CD14-positive monocyte (primary cell): Measurements from ENCODE around the gene PEX5L. TPM values are rescaled to one million over a fixed set of nuclear protein-coding genes. Genes with fewer than 3 reads are reported as not detected.

ENCODE experiments used
- DNase-seq, 3 donors: peaks; one replicate each; pipeline ENCODE4 v3.0.0-alpha.2; 2011 to 2022
- H2AFZ ChIP-seq: 2 replicates; pipeline ENCODE4 v1.6.0; 2012; ENCODE audit warnings: mild to moderate bottlenecking, low read depth, low read length, inconsistent platforms; ENCODE audit not compliant: insufficient read depth, poor library complexity, severe bottlenecking
- H3K27ac ChIP-seq, 2 donors: 1 replicate in 1 of 2; 2 replicates in 1 of 2; pipeline ENCODE4 v1.5.1; 2012 to 2013; ENCODE audit warnings: low read length in 2 of 2, control low read depth in 1 of 2, inconsistent platforms in 1 of 2, low read depth in 1 of 2, mild to moderate bottlenecking in 1 of 2
- H3K27me3 ChIP-seq, 2 donors: one replicate each; pipeline versions ENCODE4 v1.6.0 to v1.6.1; 2011 to 2013; ENCODE audit warnings: low read length in 2 of 2; ENCODE audit not compliant: control insufficient read depth in 2 of 2, insufficient read depth in 2 of 2
- H3K36me3 ChIP-seq, 2 donors: replicated peaks in 1 of 2; 1 replicate in 1 of 2; 2 replicates in 1 of 2; pipeline versions ENCODE4 v1.5.1 to v1.6.1; 2012 to 2013; ENCODE audit warnings: low read length in 2 of 2, control low read depth in 1 of 2, inconsistent platforms in 1 of 2, mild to moderate bottlenecking in 1 of 2; ENCODE audit not compliant: insufficient read depth in 2 of 2, control insufficient read depth in 1 of 2
- H3K4me1 ChIP-seq, 2 donors: 1 replicate in 1 of 2; 2 replicates in 1 of 2; pipeline versions ENCODE4 v1.5.1 to v1.6.1; 2012 to 2013; ENCODE audit warnings: low read length in 2 of 2, control low read depth in 1 of 2, inconsistent platforms in 1 of 2, mild to moderate bottlenecking in 1 of 2, moderate library complexity in 1 of 2; ENCODE audit not compliant: insufficient read depth in 2 of 2, control insufficient read depth in 1 of 2
- H3K4me2 ChIP-seq: replicated peaks from 2 replicates; pipeline ENCODE3; 2012; ENCODE audit warnings: low read length, moderate library complexity, mild to moderate bottlenecking; ENCODE audit not compliant: poor library complexity, severe bottlenecking; ENCODE audit errors: extremely low read depth
- H3K4me3 ChIP-seq, 3 experiments: fragments of 200-600 bp in 1 of 3; sonication (generic) in 1 of 3; replicated peaks in 1 of 3; 1 replicate in 2 of 3; 2 replicates in 1 of 3; pipeline ENCODE4 v1.5.1; 2011 to 2013; ENCODE audit warnings: low read length in 3 of 3, mild to moderate bottlenecking in 3 of 3, control low read depth in 2 of 3, low read depth in 2 of 3, inconsistent platforms in 1 of 3, moderate library complexity in 1 of 3
- H3K79me2 ChIP-seq: 2 replicates; pipeline ENCODE4 v1.6.0; 2012; ENCODE audit warnings: mild to moderate bottlenecking, control low read depth, inconsistent platforms, low read length, moderate library complexity; ENCODE audit not compliant: insufficient read depth
- H3K9ac ChIP-seq: 2 replicates; pipeline ENCODE4 v1.6.0; 2017; ENCODE audit warnings: low read length, mild to moderate bottlenecking; ENCODE audit not compliant: insufficient read depth, poor library complexity, severe bottlenecking
- H3K9me3 ChIP-seq, 2 donors: replicated peaks in 1 of 2; 1 replicate in 1 of 2; 2 replicates in 1 of 2; pipeline versions ENCODE4 v1.5.1 to v1.6.1; 2012 to 2013; ENCODE audit warnings: low read length in 2 of 2, control low read depth in 1 of 2; ENCODE audit not compliant: control insufficient read depth in 1 of 2, insufficient read depth in 1 of 2
- H4K20me1 ChIP-seq: 2 replicates; pipeline ENCODE4 v1.6.0; 2012; ENCODE audit warnings: mild to moderate bottlenecking, low read length, control low read depth, moderate library complexity; ENCODE audit not compliant: insufficient read depth
- H3K27ac Mint-ChIP-seq, 7 donors: one replicate each; pipeline ENCODE4 v1.8.0; 2020; ENCODE audit warnings: mild to moderate bottlenecking in 7 of 7, mixed read lengths in 7 of 7, moderate library complexity in 6 of 7, inconsistent platforms in 2 of 7
- H3K27me3 Mint-ChIP-seq, 3 donors: one replicate each; pipeline ENCODE4 v1.8.0; 2021 to 2022; ENCODE audit warnings: low read depth in 3 of 3, mild to moderate bottlenecking in 3 of 3, mixed read lengths in 3 of 3, moderate library complexity in 3 of 3, inconsistent platforms in 1 of 3
- H3K36me3 Mint-ChIP-seq, 2 donors: one replicate each; pipeline ENCODE4 v1.8.0; 2020; ENCODE audit warnings: mixed read lengths in 2 of 2, inconsistent platforms in 1 of 2, mild to moderate bottlenecking in 1 of 2
- H3K4me1 Mint-ChIP-seq: one replicate; pipeline ENCODE4 v1.8.0; 2020; ENCODE audit warnings: mild to moderate bottlenecking, mixed read lengths
- H3K4me3 Mint-ChIP-seq, 2 donors: one replicate each; pipeline ENCODE4 v1.8.0; 2020; ENCODE audit warnings: mild to moderate bottlenecking in 2 of 2, mixed read lengths in 2 of 2, moderate library complexity in 1 of 2
- H3K9me3 Mint-ChIP-seq, 7 donors: one replicate each; pipeline ENCODE4 v1.8.0; 2020 to 2022; ENCODE audit warnings: mixed read lengths in 7 of 7, mild to moderate bottlenecking in 6 of 7, moderate library complexity in 6 of 7, inconsistent platforms in 2 of 7
- WGBS: methylation state at CpG from one replicate; pipeline ENCODE4 v1.1.5; 2013; ENCODE audit warnings: missing lambda C conversion rate; ENCODE audit not compliant: insufficient coverage; 5-methylcytosine and 5-hydroxymethylcytosine counted together
- intact Hi-C, 2 donors: fragments of 100-400 bp; cut with micrococcal nuclease; formaldehyde crosslinking; loops; one replicate each; pipeline versions ENCODE4 v1.15.0 to v1.15.1; 2023
- polyA plus RNA-seq, 3 donors: library from polyadenylated mRNA; depleted of rRNA in 1 of 3; unstranded in 2 of 3; stranded (reverse) in 1 of 3; fragments of 300-500 nt in 2 of 3; fragments of >200 nt in 1 of 3; fragmentation: Illumina TruSeq in 2 of 3; gene quantifications; 1 replicate in 2 of 3; 2 replicates in 1 of 3; pipeline ENCODE4 v1.2.3, GENCODE V29; 2012 to 2021
- TF ChIP-seq, protein P1 (sequence below): fragments of 200-600 bp; IDR thresholded peaks from one replicate; pipeline ENCODE4 v1.8.0; 2022; ENCODE audit warnings: antibody characterized with exemption, mild to moderate bottlenecking

The PEX5L gene
- polyA plus RNA-seq, 3 donors, result not detected

DNA sequence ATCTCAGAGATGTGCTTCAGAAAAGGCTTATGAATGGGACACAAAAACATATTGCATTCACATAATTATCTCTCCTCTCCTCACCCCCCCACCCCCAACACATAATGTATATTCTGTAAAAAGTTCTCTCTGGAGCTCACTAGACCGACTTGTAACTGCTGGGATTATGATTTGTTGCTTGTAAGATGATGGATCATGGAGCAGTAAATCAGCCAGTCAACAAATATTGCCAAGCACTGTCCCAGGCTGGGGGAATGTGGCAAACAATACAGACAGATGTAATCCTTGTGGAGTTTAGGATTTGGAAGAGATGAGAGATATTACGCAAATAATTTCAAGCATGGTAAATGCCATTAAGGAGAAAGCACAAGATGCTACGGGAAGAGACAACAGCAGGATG lies 114.8 kb downstream of the PEX5L start:
- Mint-ChIP-seq H3K4me3 (peak overlapping the region in 1 of 2 donors; percentile 0), H3K36me3 (no peaks in the 10 kb centered on the region), H3K4me1 (no peaks in the 10 kb centered on the region), H3K27ac (no peak overlapping the region), H3K27me3 (peaks cover 0 to 3% (median 1%) of the 10 kb centered on the region in 3 donors), H3K9me3 (peaks cover 0 to 2% (median 0%) of the 10 kb centered on the region in 7 donors)
- TF ChIP-seq, protein P1, sequence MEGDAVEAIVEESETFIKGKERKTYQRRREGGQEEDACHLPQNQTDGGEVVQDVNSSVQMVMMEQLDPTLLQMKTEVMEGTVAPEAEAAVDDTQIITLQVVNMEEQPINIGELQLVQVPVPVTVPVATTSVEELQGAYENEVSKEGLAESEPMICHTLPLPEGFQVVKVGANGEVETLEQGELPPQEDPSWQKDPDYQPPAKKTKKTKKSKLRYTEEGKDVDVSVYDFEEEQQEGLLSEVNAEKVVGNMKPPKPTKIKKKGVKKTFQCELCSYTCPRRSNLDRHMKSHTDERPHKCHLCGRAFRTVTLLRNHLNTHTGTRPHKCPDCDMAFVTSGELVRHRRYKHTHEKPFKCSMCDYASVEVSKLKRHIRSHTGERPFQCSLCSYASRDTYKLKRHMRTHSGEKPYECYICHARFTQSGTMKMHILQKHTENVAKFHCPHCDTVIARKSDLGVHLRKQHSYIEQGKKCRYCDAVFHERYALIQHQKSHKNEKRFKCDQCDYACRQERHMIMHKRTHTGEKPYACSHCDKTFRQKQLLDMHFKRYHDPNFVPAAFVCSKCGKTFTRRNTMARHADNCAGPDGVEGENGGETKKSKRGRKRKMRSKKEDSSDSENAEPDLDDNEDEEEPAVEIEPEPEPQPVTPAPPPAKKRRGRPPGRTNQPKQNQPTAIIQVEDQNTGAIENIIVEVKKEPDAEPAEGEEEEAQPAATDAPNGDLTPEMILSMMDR, result no peak
- Histone ChIP-seq H4K20me1 (no peaks in the 10 kb centered on the region), H3K4me1 (no peaks in the 10 kb centered on the region), H2AFZ (no peak overlapping the region), H3K27me3 (peaks cover 0 to 3% of the 10 kb centered on the region in 2 donors), H3K36me3 (no peaks in the 10 kb centered on the region), H3K9ac (no peak overlapping the region), H3K4me3 (no peak overlapping the region), H3K9me3 (no peaks in the 10 kb centered on the region), H3K79me2 (no peaks in the 10 kb centered on the region), H3K4me2 (no peak overlapping the region), H3K27ac (no peak overlapping the region)
- intact Hi-C loops, result no loop called here
- DNase-seq, result no peak
- no CpG with 5 or more reads among the region's 3 CpGs for WGBS

GRCh38 chr3:179921500-179921899 lies 115.2 kb downstream of the PEX5L start:
- H3K79me2 ChIP-seq, result no peaks in the 10 kb centered on the region
- no peak for DNase-seq
- H3K4me2 ChIP-seq, result no peak overlapping the region
- H3K4me1 Mint-ChIP-seq, result no peaks in the 10 kb centered on the region
- H3K36me3 ChIP-seq, result no peaks in the 10 kb centered on the region
- peaks cover 0 to 2% (median 0%) of the 10 kb centered on the region in 7 donors for H3K9me3 Mint-ChIP-seq
- H3K36me3 Mint-ChIP-seq, result no peaks in the 10 kb centered on the region
- TF ChIP-seq, protein P1, result no peak
- no peaks in the 10 kb centered on the region for H3K4me1 ChIP-seq
- intact Hi-C loops, result no loop called here
- no peak overlapping the region for H2AFZ ChIP-seq
- H4K20me1 ChIP-seq, result no peaks in the 10 kb centered on the region
- H3K9me3 ChIP-seq, result no peaks in the 10 kb centered on the region
- WGBS, result 100% methylated on average over 1 of the region's 4 CpGs
- no peak overlapping the region for H3K27ac Mint-ChIP-seq
- H3K4me3 Mint-ChIP-seq, result no peak overlapping the region
- H3K27me3 ChIP-seq, result peaks cover 0 to 3% of the 10 kb centered on the region in 2 donors
- H3K4me3 ChIP-seq, result no peak overlapping the region
- no peak overlapping the region for H3K27ac ChIP-seq
- H3K9ac ChIP-seq, result no peak overlapping the region
- peaks cover 1 to 3% (median 2%) of the 10 kb centered on the region in 3 donors for H3K27me3 Mint-ChIP-seq
